ENCODE measurements around the gene HCN2.

- TF ChIP-seq EZH2 (IDR thresholded peaks at IDR 0.05; ENCODE audit: insufficient read depth, low read length) (no peak), CTCF (IDR thresholded peaks at IDR 0.05; ENCODE audit: insufficient read depth, low read depth, low read length) (no peak)
Measured at GRCh38 chr19:558770-559439, 30.8 kb upstream of the HCN2 start.
